Measurements from ENCODE around the gene LY86.

LY86 gene

DNA sequence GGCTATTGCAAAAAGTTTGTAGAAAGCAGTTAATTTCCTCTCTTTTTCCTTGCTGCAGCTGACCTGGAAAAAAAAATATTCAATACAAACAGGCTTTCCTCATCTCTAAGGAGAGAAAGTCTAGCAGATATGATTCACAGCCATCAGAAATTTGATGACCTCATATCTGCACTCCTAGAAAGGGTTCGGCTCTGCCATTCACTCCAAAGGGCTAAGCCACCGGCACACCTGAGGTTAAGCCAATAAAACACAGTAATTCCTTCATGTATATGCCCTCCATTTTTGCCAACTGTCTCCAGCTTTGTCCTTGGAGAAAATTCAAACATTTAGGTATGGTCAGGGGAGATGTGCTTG, 18.7 kb upstream of the LY86 start:
- in situ Hi-C loops (cut with MboI; ENCODE audit: low sequenced_read_pairs): no loop called here

DNA sequence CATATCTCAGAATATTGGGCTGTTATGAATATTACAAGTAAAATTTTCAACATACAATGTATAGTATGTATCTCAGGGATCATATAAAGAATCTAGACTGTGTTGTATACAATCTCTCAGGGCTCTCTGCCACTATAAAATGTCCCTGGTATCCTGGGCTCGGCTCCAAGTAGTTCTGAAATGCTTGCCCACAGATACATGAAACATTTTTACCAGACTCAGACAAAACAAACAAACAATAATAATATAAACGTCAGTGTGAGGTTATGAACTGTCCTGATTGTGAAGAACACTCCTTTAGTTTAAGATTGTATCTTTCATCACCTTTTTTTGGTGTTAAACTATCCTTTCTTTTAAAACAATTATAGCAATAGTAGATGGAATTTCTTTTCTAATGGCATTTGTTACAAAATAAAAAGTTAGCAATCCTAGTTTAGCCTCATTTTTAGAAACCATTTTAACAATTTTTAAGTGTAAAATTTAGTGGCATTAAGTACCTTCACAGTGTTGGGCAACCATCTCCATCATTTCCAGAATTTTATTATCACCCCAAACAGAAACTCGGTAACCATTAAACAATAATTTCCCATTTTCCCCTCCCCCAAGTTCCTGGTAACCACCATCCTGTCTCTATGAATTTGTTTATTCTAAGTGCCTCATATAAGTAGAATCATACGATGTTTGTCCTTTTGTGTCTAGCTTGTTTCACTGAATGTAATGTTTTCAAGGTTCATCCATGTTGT, 17.4 kb upstream of the LY86 start:
- in situ Hi-C loops (cut with MboI; ENCODE audit: low sequenced_read_pairs): no loop called here

DNA sequence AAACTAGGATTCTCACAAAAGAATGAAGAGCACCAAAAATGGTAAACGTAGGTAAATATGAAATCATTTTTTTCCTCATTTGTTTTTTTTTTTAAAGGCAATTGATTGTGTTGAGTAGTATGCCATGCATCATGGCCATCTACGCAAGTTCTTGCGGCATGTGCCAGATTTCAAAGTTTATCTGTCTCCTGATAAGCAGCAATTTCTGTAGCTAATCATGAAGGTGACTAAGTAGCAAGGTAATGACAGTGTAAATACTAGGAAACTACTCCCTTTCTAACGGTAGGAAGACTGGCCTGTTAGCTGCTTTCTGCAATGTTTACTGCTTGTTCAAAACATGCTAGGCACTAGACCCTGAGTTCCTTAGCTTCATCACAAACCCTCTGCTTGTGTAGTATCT, 13.4 kb upstream of the LY86 start:
- in situ Hi-C loops (cut with MboI; ENCODE audit: low sequenced_read_pairs): no loop called here

DNA sequence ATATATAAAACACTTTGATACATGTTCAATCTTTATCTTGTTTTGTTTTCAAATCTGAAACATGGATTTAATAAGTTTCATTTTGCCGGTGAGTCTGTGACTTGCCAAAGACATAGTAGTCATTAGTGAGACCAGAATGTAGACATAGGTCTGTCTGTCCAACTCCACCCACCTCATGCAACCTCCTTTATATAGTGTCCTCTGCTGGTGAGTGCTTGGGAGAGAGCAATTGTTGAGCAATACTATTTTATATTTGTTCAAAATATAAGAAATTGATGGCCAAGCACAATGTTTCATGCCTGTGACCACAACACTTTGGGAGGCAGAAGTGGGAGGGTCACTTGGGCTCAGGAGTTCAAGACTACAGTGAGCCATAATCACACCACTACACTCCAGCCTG, 10.8 kb upstream of the LY86 start:
- in situ Hi-C loops (cut with MboI; ENCODE audit: low sequenced_read_pairs): no loop called here

DNA sequence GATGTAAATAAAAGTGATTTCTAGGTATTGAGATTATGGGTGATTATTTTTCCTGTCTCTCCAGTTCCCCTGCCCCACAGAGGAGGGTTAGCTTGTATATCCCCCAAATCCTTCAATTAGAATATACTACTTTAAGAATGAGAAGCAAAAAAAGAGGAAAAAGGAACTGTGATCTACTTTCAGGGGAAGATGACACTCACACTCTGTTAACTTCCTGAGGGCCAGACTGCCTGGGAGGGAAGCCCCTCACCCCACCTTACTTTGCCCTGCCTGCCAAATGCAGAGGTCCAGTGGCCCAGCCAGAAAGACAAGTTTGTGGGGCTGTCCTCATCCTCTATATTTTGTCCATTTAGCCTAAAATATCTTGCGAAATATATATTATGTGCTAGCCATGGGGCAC, 9.2 kb upstream of the LY86 start:
- in situ Hi-C loops (cut with MboI; ENCODE audit: low sequenced_read_pairs): no loop called here

DNA sequence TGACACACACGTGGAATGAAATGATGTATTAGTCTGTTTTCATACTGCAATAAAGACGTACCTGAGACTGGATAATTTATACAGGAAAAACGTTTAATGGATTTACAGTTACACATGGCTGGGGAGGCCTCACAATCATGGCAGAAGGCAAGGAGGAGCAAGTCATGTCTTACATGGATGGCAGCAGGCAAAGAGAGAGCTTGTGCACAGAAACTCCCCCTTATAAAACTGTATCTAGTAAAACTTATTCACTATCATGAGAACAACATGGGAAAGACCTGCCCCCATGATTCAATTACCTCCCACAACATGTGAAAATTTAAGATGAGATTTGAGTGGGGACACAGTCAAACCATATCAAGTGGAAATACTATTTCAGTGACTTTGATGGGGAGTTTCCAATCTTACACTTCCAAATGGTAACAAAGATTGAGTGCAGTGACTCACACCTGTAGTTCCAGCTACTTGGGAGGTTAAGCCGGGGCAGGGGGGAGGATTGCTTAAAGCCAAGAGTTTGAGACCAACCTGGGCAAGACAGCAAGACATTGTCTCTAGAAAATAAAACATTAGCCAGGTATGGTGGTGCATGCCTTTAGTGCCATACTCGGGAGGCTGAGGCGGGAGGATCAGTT, 8.2 kb upstream of the LY86 start:
- in situ Hi-C loops (cut with MboI; ENCODE audit: low sequenced_read_pairs): no loop called here

DNA sequence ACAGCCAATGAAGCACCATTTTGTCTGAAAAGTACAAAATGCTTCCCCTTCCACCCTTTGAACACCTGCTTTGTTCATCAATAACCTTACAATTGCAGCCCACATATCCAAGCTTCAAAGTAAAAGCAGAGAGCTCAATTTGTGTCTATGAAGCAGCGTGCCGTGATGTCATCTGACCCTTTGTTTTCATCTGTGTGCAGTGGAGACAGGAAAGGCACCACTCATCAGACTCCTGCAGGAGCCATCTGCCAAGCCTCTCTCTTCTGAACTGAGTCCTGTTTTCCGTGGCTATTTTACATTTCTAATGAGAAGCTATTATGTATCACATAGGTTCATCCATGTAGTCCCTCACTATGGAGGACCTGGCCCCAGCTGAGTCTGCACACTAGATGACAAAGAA, 7.5 kb upstream of the LY86 start:
- in situ Hi-C loops (cut with MboI; ENCODE audit: low sequenced_read_pairs): no loop called here

DNA sequence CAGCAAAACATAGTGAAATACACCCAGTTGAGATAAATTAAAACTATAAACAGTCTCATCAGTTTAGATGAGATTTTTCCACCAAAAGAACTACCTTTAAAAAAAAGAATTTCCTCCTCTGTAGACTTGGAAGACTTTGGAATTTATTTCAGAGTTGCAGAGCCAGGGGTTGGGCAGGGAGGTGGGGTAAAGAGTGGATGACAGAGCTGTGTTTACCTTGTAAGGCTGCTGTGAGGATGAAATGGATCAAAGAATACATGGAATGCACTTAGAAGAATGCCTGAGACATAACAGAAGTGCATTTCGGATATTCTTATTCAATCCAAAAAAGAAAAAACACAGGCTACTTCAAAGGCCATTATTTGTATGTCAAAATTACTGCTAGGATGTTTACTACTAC, 6.4 kb upstream of the LY86 start:
- in situ Hi-C loops (cut with MboI; ENCODE audit: low sequenced_read_pairs): no loop called here

DNA sequence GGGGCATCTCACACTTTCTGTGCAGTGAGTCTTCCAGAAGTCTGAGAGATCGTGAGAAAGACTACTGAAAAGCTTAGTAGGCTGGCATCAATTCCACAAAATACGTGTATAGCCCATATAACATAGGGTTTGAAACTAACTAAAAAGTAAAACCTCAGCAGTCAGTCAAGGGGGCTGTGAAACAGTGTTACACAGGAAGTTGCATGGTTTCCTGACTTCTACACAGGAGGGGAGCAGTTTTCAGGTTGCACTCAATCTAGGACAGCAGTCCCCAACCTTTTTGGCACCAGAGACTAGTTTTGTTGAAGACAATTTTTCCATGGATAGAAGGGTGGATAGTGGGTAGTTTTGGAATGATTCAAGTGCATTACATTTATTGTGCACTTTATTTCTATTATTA, 4.7 kb upstream of the LY86 start:
- in situ Hi-C loops (cut with MboI; ENCODE audit: low sequenced_read_pairs): no loop called here

DNA sequence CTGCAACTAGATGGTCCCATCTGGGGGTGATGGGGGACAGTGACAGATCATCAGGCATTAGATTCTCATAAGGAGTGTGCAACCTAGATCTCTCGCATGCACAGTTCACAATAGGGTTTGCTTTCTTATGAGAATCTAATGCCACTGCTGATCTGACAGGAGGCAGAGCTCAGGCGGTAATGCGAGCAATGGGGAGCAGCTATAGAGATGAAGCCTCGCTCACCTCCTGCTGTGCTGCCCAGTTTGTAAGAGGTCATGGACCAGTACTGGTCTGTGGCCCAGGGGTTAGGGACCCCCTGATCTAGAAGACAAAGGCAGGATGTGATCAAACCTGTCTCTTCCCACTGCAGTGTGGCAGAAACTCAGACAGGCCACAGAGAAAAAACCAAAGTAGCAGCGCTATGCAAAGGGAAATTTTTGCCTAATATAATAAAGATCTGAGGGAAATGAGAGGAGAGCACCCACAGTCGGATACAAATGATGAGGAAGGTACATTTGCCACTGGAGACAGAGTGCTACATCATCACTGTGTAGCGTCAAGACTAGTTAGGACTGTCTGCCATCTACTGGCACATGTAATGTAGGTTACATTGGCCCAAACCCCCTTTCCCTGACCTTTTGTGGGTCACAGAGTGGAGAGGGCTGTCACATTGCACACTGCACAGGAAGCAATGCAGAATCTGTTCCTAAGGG, 4.1 kb upstream of the LY86 start:
- in situ Hi-C loops (cut with MboI; ENCODE audit: low sequenced_read_pairs): no loop called here

DNA sequence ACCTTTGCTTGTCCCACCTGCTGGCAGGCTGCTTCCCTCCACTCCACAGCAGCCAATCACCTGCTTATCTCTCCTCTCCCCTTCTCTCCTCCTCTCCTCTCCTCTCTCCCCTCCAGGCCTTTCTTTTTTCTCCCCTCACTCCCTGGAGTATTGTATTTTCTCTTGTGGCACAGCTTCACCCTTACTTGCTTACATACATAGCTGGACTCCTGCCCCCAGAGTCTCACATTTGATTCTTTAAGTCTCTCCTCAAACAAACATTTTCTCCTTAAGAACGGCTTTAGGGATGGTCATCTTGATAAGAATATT, 3.6 kb upstream of the LY86 start:
- in situ Hi-C loops (cut with MboI; ENCODE audit: low sequenced_read_pairs): no loop called here

DNA sequence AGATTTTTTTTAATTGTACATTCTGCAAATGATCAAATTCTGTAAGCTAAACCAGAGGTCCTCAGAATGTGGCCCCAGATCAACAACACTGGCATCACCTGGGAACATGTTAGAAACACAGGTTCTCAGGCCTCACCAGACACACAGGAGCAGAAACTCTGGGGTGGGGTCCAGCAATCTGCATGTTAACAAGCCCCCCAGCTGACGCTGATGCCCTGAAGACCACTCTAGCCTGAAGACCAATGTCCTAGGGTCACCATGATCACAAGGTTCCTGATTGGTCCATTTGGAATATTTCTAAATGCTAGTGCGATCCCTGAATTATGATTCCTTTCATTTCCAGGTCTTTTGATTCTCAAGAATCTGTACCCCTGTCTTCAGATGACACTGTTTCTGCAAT, 2.4 kb upstream of the LY86 start:
- in situ Hi-C loops (cut with MboI; ENCODE audit: low sequenced_read_pairs): no loop called here

DNA sequence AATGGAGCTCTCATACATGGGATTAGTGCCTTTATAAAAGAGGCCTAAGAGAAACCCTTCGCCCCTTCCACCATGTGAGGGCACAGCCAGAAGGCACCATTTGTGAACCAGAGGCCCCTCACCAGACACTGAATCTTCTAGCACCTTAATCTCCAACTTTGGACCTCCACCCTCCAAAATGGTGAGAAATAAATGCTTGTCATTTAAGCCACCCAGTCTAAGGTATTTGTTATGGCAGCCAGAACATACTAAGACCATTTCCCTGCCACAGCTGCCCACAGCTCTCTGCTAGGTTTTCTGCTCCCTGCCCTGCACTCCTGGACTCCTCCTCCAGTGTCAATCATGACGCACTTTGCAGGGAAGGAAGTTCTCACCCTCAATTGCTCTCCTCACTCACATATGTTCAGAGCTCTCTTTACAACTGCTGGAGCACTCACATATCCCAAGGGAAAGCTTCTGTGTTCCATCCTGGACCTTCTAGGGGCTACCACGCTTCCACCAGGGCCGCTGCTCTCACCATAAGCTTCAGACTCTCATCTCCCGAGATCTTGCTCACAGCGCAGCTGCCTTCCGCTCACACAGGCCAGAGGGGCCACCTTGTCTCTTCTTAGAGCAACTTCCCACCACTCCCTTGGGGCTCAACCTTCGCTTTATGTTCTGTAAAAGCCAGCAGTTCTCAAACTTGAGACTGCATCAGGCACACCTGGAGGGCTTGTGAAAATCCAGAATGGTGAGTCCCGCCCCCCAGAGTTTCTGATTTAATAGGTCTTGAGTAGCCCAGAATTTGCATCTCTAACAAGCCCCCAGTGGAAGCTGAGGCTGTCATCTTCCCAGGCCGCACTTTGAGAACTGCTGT, 1.6 kb upstream of the LY86 start:
- in situ Hi-C loops (cut with MboI; ENCODE audit: low sequenced_read_pairs): no loop called here

DNA sequence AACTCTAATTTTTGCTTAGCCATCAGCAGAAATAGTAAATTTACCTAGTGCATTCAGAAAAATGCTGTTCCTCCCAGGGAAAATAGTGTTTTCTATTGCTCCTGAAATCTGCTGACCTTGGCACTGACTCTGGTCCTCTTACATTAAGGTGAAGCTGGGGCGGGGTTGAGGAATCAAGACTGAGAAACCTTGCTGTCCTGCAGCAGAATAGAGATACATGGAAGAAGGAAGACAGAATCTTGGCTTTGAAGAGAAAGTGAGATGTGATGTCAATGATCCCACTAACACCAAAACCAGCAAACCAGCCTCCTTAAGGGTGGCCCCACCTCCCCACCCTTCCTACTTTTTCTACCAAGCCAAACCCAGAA, 840 bp upstream of the LY86 start:
- in situ Hi-C loops (cut with MboI; ENCODE audit: low sequenced_read_pairs): no loop called here

DNA sequence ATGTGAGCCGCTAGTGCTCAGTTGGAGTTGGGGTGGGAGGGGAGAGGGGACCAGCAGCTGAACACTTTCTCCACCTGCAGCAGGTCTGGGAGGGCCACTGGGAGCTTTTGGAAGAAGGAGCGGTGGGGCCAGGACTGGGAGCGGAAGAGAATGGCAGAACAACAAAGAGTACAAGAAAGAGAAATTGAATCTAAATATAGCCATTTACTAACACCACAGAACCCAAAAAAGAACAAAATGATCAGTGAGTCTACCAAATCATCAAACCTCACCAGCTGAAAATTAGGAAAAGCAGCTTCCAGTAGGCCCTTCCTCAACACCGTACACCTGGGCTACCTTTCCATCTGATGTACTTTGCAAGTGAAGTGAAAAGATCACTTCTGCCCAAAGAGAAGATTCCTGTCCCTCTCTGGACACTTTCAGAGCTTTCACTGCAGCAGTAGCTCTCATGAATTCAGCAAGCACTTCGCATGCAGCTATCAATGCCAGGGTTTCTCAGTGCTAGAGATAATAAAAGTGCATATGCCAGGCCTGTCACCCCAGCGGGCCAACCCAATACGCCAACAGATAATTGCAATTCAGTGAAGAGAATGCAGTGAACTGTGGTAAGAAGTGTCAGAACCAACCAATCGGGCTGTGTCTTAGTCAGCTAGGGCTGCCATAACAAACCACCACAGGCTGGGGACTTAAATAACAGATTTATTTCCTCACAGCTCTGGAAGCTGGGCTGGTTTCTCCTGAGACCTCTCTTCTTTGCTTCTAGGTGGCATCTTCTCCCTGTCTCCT, 597 bp downstream of the LY86 start:
- in situ Hi-C loops (cut with MboI; ENCODE audit: low sequenced_read_pairs): no loop called here

DNA sequence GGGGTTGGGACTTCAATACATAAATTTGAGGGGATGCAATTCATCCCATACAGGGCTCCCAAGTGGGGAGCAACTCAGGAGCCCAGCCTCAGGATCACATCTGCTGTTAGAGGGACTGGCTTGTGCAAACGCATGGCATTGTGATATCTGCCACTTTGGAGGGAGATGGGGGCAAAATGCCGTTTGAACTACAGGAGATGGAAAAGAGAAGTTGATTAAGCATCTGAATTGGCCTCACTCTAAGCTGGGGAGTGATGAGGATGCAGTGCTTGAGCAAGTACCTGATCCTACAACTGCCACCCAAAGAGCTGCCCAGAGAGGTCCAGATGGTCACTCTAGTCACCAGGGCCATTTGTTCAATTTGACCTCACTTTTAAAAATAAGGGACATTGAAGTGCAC, 2.0 kb downstream of the LY86 start:
- in situ Hi-C loops (cut with MboI; ENCODE audit: low sequenced_read_pairs): no loop called here

DNA sequence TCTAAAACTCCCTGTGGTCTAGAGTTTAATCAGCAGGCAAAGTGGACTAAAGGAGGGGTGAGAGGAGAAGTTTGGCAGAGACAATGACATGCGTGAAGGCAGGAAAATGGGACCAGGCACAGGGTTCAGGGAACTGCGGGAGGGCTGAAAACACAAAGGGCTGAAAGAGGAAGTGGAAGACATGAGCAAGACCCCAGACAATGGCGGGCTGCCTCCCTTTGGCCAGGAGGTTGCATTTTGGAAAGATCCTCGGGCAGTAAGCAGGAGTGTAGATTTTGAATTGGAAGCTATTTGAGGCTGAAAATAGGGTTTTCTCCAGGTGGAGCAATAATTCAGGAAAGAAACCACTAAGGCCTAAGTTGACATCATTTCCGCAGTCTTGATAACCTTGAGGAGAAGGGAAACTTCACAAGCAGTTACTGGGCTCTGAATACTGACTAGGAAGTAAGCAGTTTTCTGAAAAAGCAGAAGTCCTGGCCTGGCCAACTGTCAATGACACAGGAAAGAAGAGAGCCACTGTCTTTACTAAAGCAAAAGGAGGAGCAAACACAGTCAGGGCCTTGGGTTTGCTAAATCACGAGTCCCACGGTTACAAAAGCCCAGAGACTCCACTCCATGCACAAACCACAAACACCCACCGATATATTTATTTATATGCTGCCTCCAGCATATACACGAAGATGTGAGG, 3.4 kb downstream of the LY86 start:
- in situ Hi-C loops (cut with MboI; ENCODE audit: low sequenced_read_pairs): no loop called here

DNA sequence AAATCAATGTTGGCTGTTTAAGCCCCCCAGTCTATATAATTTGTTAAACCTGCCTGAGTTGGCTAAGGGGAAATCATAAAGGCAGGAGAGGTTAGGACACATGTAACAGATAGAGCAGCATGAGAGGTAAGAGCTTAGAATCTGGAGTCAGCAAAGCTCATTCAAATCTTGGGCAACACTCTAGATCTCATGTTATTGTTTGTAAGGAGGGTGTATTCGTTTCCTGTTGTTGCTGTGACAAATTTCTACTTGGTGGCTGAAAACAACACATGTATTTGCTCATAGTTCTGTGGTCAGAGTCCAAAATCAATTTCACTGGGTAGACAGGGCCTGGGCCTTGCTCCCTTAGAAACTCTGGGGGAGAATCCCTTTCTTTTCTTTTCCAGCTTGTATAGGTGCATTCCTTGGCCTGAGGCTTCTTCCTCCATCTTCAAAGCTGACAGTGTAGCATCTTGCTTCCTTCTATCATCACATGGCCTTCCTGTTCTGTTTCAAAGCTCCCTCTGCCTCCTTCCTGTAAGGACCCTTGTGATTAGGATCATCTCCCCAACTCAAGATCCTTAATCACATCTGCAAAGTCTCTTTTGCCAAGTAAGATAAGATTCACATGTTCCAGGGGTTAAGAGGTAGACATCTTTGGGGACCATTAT, 4.4 kb downstream of the LY86 start:
- in situ Hi-C loops (cut with MboI; ENCODE audit: low sequenced_read_pairs): no loop called here

DNA sequence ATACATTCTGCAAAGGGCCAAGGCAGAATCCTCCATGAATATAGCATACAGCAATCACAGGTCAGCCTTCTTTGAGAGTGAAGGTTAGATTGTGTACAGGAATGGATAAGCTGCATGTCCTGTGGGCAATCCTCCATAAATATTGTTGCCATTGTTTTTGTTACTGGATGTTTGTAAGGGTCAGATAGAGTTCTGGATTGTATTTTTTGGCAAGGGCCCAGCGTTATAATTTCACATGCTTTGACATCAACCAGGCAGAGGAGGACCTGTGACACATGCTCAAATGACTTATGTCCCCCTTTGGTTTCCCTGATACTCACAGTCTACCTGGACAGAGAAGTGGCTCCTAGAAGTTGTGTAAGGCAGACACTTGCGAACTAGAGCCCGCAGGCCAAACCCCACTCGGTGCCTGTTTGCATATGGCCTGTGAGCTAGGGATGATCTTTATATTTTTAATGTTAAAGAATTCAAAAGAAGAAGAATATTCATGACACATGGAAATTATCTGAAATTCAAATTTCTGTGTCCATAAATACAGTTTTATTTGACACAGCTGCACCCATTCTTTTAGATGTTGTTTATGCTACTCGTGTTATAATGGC, 5.4 kb downstream of the LY86 start:
- in situ Hi-C loops (cut with MboI; ENCODE audit: low sequenced_read_pairs): no loop called here

DNA sequence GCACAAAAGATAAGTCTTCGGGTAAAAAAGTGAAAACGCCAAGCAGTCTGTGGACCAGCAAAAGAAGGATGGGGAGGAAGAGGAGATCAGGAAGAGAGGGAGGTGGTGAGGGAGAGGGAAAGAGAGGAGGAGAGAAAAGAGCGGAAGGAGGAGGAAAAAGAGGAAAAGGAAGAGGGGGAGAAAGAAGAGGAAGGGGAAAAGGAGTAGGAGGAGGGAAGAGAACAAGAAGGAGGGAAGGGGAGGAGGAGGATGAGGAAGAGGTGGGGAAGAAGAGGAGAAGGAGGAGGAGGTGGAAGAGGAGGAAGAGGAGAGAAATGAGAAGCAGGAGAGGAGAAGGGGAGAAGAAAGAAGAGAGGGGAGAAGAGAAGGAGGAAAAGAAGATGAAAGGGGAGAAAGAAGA, 6.5 kb downstream of the LY86 start:
- in situ Hi-C loops (cut with MboI; ENCODE audit: low sequenced_read_pairs): no loop called here
